ENCODE data around the gene MRM3. TPM values are rescaled to one million over a fixed set of nuclear protein-coding genes. Genes with fewer than 3 reads are reported as not detected.

MRM3 gene
- total and polyA plus RNA-seq, 2 donors (not counting 1 experiment from before 2014, with no cell fraction given): 11.6 to 20.9 TPM

GRCh38 chr17:767076-767475 lies 15.1 kb upstream of the MRM3 start:
- no peaks in the 10 kb centered on the region for H3K4me1 ChIP-seq (ENCODE audit: control insufficient read depth in 2 of 2, insufficient read depth in 2 of 2, low read length in 2 of 2)
- no peaks in the 10 kb centered on the region for H3K27me3 ChIP-seq (replicated peaks in 1 of 4; ENCODE audit: control extremely low read depth in 1 of 4, control insufficient read depth in 3 of 4, insufficient read depth in 4 of 4, low read length in 3 of 4)
- no peak overlapping the region for H3K4me3 ChIP-seq (ENCODE audit: control extremely low read depth in 1 of 5, extremely low read depth in 1 of 5, insufficient read depth in 1 of 5, low read depth in 2 of 5, low read length in 4 of 5)
- no peak for ATAC-seq (ENCODE audit: low read depth)
- no peaks in the 10 kb centered on the region for H3K79me2 ChIP-seq (ENCODE audit: control insufficient read depth, insufficient read depth, low read length)
- H3K9me3 Mint-ChIP-seq (ENCODE audit: insufficient read depth): no peaks in the 10 kb centered on the region
- no peak overlapping the region for H3K4me3 Mint-ChIP-seq
- WGBS (ENCODE audit: insufficient coverage): 85% methylated on average over 1 of the region's 3 CpGs
- no peak overlapping the region for H2AFZ ChIP-seq (ENCODE audit: insufficient read depth, low read depth, low read length, poor library complexity, severe bottlenecking)
- no peaks in the 10 kb centered on the region for H3K27me3 Mint-ChIP-seq
- TF ChIP-seq CTCF (IDR thresholded peaks at IDR 0.05) (no peak), EZH2 (IDR thresholded peaks at IDR 0.05; ENCODE audit: borderline replicate concordance, insufficient read depth, low read depth, low read length, poor library complexity, severe bottlenecking) (no peak)
- peaks cover 14 to 57% of the 10 kb centered on the region in 2 experiments for H3K36me3 ChIP-seq (replicated peaks in 1 of 2; ENCODE audit: control extremely low read depth in 1 of 2, control insufficient read depth in 1 of 2, extremely low read depth in 1 of 2, insufficient read depth in 2 of 2, low read length in 1 of 2)
- H4K20me1 ChIP-seq (ENCODE audit: control insufficient read depth, insufficient read depth, low read length, poor library complexity, severe bottlenecking): no peaks in the 10 kb centered on the region
- H3K4me2 ChIP-seq (replicated peaks; ENCODE audit: low read depth, low read length, poor library complexity, severe bottlenecking): no peak overlapping the region
- no peak overlapping the region for H3K27ac Mint-ChIP-seq
- H3K27ac ChIP-seq (ENCODE audit: low read length in 2 of 2): no peak overlapping the region
- intact Hi-C loops (cut with micrococcal nuclease): no loop called here
- no peaks in the 10 kb centered on the region for H3K4me1 Mint-ChIP-seq
- ChIA-PET POLR2A (no interaction called here), CTCF (no interaction called here)
- H3K9ac ChIP-seq (ENCODE audit: low read length): no peak overlapping the region
- no peak for DNase-seq
- no peaks in the 10 kb centered on the region for H3K9me3 ChIP-seq (ENCODE audit: control extremely low read depth in 1 of 3, control insufficient read depth in 2 of 3, insufficient read depth in 1 of 3, low read length in 2 of 3)

DNA sequence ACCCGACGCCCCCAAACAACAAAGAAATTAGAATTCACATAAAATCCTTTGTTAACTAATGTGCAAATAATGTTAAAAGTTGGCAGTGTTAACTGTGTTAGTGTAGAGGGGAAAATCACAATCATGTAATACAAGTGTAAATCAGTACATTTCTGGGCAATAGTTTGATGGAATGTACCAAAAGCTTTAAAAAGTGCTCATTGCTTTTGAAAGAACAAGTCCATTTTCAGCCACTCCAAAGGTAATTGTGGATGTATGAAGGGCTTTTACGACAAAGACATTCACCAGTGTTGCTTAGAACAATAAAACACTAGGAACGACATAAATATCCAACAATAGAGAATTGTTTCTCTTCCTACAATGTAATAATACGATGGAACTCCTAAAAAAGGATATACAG lies 9.1 kb upstream of the MRM3 start:
- no peak overlapping the region for H3K27ac Mint-ChIP-seq
- ATAC-seq (ENCODE audit: low read depth) (no peak), DNase-seq (no peak)
- Histone ChIP-seq H3K9me3 (ENCODE audit: control extremely low read depth in 1 of 3, control insufficient read depth in 2 of 3, insufficient read depth in 1 of 3, low read length in 2 of 3) (no peaks in the 10 kb centered on the region), H3K36me3 (replicated peaks in 1 of 2; ENCODE audit: control extremely low read depth in 1 of 2, control insufficient read depth in 1 of 2, extremely low read depth in 1 of 2, insufficient read depth in 2 of 2, low read length in 1 of 2) (peaks cover 16 to 72% of the 10 kb centered on the region in 2 experiments), H3K27me3 (replicated peaks in 1 of 4; ENCODE audit: control extremely low read depth in 1 of 4, control insufficient read depth in 3 of 4, insufficient read depth in 4 of 4, low read length in 3 of 4) (no peaks in the 10 kb centered on the region), H4K20me1 (ENCODE audit: control insufficient read depth, insufficient read depth, low read length, poor library complexity, severe bottlenecking) (peaks cover 6% of the 10 kb centered on the region), H2AFZ (ENCODE audit: insufficient read depth, low read depth, low read length, poor library complexity, severe bottlenecking) (no peak overlapping the region), H3K4me3 (ENCODE audit: control extremely low read depth in 1 of 5, extremely low read depth in 1 of 5, insufficient read depth in 1 of 5, low read depth in 2 of 5, low read length in 4 of 5) (no peak overlapping the region), H3K4me2 (replicated peaks; ENCODE audit: low read depth, low read length, poor library complexity, severe bottlenecking) (no peak overlapping the region), H3K9ac (ENCODE audit: low read length) (no peak overlapping the region), H3K79me2 (ENCODE audit: control insufficient read depth, insufficient read depth, low read length) (peaks cover 17% of the 10 kb centered on the region), H3K4me1 (ENCODE audit: control insufficient read depth in 2 of 2, insufficient read depth in 2 of 2, low read length in 2 of 2) (no peaks in the 10 kb centered on the region), H3K27ac (ENCODE audit: low read length in 2 of 2) (no peak overlapping the region)
- H3K27me3 Mint-ChIP-seq: no peaks in the 10 kb centered on the region
- no peaks in the 10 kb centered on the region for H3K9me3 Mint-ChIP-seq (ENCODE audit: insufficient read depth)
- ChIA-PET POLR2A (no interaction called here), CTCF (no interaction called here)
- intact Hi-C loops (cut with micrococcal nuclease): no loop called here
- H3K4me1 Mint-ChIP-seq: no peaks in the 10 kb centered on the region
- TF ChIP-seq EZH2 (IDR thresholded peaks at IDR 0.05; ENCODE audit: borderline replicate concordance, insufficient read depth, low read depth, low read length, poor library complexity, severe bottlenecking) (no peak), CTCF (IDR thresholded peaks at IDR 0.05) (no peak)
- no CpG with 5 or more reads among the region's 5 CpGs for WGBS (ENCODE audit: insufficient coverage)
- no peak overlapping the region for H3K4me3 Mint-ChIP-seq

All from B cell (primary cell).